Aorta (tissue), 5 donors: ENCODE data around the gene PSTPIP2. TPM values are rescaled to one million over a fixed set of nuclear protein-coding genes. Genes with fewer than 3 reads are reported as not detected.
"Not testable (repeated sequence)": the region's sequence is repeated elsewhere in the genome, so short reads cannot be mapped to it uniquely, and the experiment has no call there.

Experiments used
- ATAC-seq: fragments of 200-7000 bp; cut with Tn5 transposase; one replicate; pipeline ENCODE4 v1.9.1; 2022; ENCODE audit warnings: moderate library complexity; ENCODE audit not compliant: low FRiP score
- DNase-seq, 2 donors: peaks; one replicate each; pipeline ENCODE4 v3.0.0-alpha.2; 2020
- H3K27ac ChIP-seq, 2 donors: one replicate each; pipeline ENCODE4 v1.5.1; 2013; ENCODE audit warnings: low read length in 2 of 2, mild to moderate bottlenecking in 2 of 2, moderate library complexity in 2 of 2, control low read depth in 1 of 2, inconsistent platforms in 1 of 2, low read depth in 1 of 2
- H3K27me3 ChIP-seq, 2 donors: one replicate each; pipeline ENCODE4 v1.6.1; 2013; ENCODE audit warnings: control low read depth in 1 of 2, low read length in 1 of 2, mild to moderate bottlenecking in 1 of 2, moderate library complexity in 1 of 2; ENCODE audit not compliant: insufficient read depth in 2 of 2, control insufficient read depth in 1 of 2
- H3K36me3 ChIP-seq, 2 donors: one replicate each; pipeline ENCODE4 v1.6.1; 2013; ENCODE audit warnings: control low read depth in 1 of 2, low read length in 1 of 2, mild to moderate bottlenecking in 1 of 2; ENCODE audit not compliant: insufficient read depth in 2 of 2, control insufficient read depth in 1 of 2
- H3K4me1 ChIP-seq, 2 donors: one replicate each; pipeline ENCODE4 v1.6.1; 2013; ENCODE audit warnings: low read length in 2 of 2, control low read depth in 1 of 2, mild to moderate bottlenecking in 1 of 2, moderate library complexity in 1 of 2; ENCODE audit not compliant: insufficient read depth in 2 of 2, control insufficient read depth in 1 of 2
- H3K4me3 ChIP-seq, 2 donors: one replicate each; pipeline ENCODE4 v1.5.1; 2013; ENCODE audit warnings: low read length in 2 of 2, control low read depth in 1 of 2, mild to moderate bottlenecking in 1 of 2
- H3K9me3 ChIP-seq: one replicate; pipeline ENCODE4 v1.6.1; 2013; ENCODE audit warnings: mild to moderate bottlenecking, low read length; ENCODE audit not compliant: control insufficient read depth
- WGBS, 2 donors: extraction: QIAGEN DNeasy Blood & Tissue Kit; methylation state at CpG; one replicate each; pipeline ENCODE4 v1.1.7; 2013; 5-methylcytosine and 5-hydroxymethylcytosine counted together
- intact Hi-C, 2 donors: fragments of 100-400 bp; cut with DNase I; formaldehyde crosslinking; loops; one replicate each; pipeline versions ENCODE4 v1.14.2 to v1.15.0; 2022
- polyA plus RNA-seq, 2 donors: library from polyadenylated mRNA; stranded (reverse); fragments of 200-250 nt; gene quantifications; one replicate each; pipeline ENCODE4 v1.2.3, GENCODE V29; 2013
- total RNA-seq, 2 donors: library from RNA; stranded (reverse); fragmentation: NEBNext Ultra II Directional; extraction: Animal tissue kit (Norgen Biotek cat#: 25700); gene quantifications; one replicate each; pipeline ENCODE4 v1.2.1, GENCODE V29; 2021
- donor health status: healthy with polysubstance abuse.
- donor health status: Bipolar disorder and iron deficiency.
- donor health status: DM: no; HTN: no; CAD: no.
- donor health status: DM: no; HTN: no; CAD: no.
- donor health status: DM: yes; HTN: yes; CAD: no.

The PSTPIP2 gene
- total and polyA plus RNA-seq, 4 donors = 2.0 to 12.6 (median 6.7) TPM

DNA sequence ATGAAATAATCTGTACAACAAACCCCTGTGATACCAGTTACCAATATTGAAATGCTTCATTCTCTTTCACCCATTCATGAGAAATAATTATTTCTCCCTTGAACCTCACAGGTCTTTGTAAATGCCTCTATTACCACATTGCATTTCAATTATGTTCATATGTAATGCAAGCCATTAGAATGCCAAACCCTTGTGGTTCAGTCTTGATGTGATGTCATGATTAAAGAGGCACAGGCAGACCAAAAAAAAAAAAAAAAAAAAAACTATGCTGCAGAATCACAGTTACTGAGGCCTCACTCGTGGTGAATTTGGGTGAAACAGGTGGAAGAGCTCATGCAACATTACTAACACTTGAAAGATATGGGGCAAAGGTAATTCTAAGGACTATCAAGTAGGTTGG lies 95.5 kb downstream of the PSTPIP2 start:
- H3K4me3 ChIP-seq = no peak overlapping the region
- H3K27ac ChIP-seq = no peak overlapping the region
- no peak for ATAC-seq
- no peaks in the 10 kb centered on the region for H3K9me3 ChIP-seq
- no peaks in the 10 kb centered on the region for H3K36me3 ChIP-seq
- 41 to 46% methylated on average over 1 of the region's 1 CpG for WGBS, 2 donors
- H3K27me3 ChIP-seq = no peaks in the 10 kb centered on the region
- intact Hi-C loops = no loop called here
- no peak for DNase-seq
- no peaks in the 10 kb centered on the region for H3K4me1 ChIP-seq

DNA sequence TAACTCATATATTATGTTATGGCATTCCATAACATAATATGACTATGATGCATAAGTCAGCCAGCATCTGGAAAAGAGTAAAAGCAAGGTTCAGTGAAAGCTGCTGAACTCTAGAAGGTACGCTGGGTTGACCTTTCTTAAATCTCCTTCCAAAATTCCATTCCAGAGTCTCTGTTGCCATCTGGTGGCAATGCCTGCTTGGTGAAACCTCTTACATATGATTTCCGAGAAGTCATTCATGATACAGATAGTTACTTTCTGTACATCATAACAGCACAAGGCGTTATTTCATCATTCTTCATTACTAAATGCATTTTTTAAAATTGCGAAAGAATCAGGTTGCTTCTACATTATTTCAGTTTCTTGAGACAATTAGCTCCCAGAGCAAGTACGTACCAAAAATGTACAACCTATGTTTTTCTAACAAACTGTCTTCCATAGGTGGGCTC lies 97.9 kb downstream of the PSTPIP2 start:
- no peaks in the 10 kb centered on the region for H3K36me3 ChIP-seq
- peak in 1 of 2 donors; percentile 58 for DNase-seq
- H3K27me3 ChIP-seq = no peaks in the 10 kb centered on the region
- H3K4me1 ChIP-seq = no peaks in the 10 kb centered on the region
- H3K4me3 ChIP-seq = no peak overlapping the region
- H3K27ac ChIP-seq = no peak overlapping the region
- intact Hi-C loops = loop anchor here in 1 of 2 donors (2.0 kb wide), 2 partner anchors 99 to 309 kb away; partner anchors contain the start of gene PSTPIP2
- ATAC-seq = peak; percentile 76
- H3K9me3 ChIP-seq = no peaks in the 10 kb centered on the region
- 22 to 26% methylated on average over 5 of the region's 5 CpGs for WGBS, 2 donors

DNA sequence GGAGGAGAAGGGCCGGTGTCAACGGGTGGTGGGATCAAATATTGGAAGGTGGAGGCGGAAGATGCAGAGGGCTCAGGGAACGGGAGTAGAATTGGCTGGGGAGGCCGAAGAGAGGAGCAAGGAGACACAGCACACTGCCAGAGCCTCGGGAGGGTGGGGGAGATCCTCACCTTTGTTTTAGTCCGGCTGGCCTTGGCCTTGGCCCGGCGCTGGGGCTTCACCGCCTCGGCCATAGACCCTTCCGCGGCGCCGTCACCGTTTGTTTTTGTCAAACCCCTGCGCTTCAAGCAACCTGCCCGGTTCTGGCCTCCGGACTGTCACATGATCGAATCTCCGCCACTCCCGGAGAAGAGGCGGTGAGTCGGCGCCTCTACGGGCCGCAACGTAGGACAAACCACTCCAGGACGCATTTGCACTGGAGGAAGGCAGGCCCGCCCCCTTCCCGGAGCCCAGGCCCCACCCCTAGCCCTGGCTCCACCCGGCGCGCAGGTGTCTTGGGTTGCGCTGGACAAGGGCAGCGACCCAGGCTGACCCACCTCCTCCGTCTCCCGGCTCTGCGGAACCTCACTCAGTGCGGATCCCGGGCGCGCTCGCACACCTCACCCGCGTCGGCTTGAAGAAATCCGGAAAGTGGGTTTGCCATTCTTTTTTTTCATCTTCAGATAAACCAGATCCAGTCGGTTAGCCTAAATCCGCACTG lies 104.9 kb downstream of the PSTPIP2 start, which contains the start of gene EPG5:
TSS of gene EPG5 (minus strand) at position 323 of the 700 bp plus-strand sequence. CDS start at position 233, 90 bp downstream.
- Histone ChIP-seq H3K4me1 (no peaks in the 10 kb centered on the region), H3K4me3 (peak within 1 kb of the TSS; percentile 91 to 96), H3K36me3 (no peaks in the 10 kb centered on the region), H3K27me3 (no peaks in the 10 kb centered on the region), H3K9me3 (no peaks in the 10 kb centered on the region), H3K27ac (peak within 1 kb of the TSS in 1 of 2 donors; percentile 24)
- peak; percentile 97 to 98 for DNase-seq
- ATAC-seq = peak; percentile 99
- WGBS, 2 donors = 0 to 1% methylated on average over 49 to 50 of the region's 50 CpGs
- intact Hi-C loops = loop anchor here (5.0 to 10.0 kb wide), 2 partner anchors 52 to 105 kb away; partner anchors contain the start of gene PSTPIP2 (in 1 of the 2)

DNA sequence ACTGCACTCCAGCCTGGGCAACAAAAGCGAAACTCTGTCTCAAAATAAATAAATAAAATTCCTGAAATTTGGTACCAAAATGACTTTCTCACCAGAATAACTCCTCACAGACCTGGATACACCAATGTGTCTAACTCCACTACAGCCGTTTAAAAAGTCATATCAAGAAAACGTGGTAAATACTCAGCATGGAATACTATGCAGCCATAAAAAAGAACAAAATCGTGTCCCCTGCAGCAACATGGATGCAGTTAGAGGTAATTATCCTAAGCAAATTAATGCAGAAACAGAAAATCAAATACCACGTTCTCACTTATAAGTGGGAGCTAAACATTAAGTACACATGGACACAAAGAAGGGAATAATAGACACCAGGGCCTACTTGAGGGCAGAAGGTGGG lies 107.1 kb downstream of the PSTPIP2 start:
- ATAC-seq, DNase-seq, H3K36me3 ChIP-seq, H3K27ac ChIP-seq, H3K4me3 ChIP-seq, H3K9me3 ChIP-seq, H3K4me1 ChIP-seq, H3K27me3 ChIP-seq: not testable (repeated sequence)
- WGBS, 2 donors = 97% methylated on average over 5 of the region's 5 CpGs
- intact Hi-C loops = loop anchor here (5.0 to 10.0 kb wide), 2 partner anchors 50 to 107 kb away; partner anchors contain the start of gene PSTPIP2 (in 1 of the 2)

DNA sequence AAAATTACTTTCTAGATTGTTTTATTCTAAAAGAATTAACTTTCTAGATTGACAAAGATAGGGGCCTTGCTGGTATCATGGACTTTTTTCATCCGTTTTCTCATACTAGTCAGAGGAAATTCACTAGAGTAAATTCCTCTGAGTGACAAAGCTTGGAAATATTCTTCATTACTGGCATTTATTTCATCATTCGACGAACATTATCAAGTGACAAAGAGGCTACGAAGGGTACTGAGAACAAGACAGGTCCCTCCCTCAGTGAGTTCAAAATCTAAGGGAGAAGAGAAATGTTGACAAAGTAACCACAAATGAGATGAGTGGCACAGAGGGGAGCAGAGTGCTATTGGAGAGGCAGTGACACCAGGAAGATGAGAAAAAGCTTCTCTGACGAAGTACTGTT lies 109.2 kb downstream of the PSTPIP2 start:
- H3K4me3 ChIP-seq = no peak overlapping the region
- ATAC-seq = no peak
- H3K36me3 ChIP-seq = peaks cover 0 to 4% of the 10 kb centered on the region in 2 donors
- no peaks in the 10 kb centered on the region for H3K27me3 ChIP-seq
- intact Hi-C loops = loop anchor here in 1 of 2 donors (10.0 kb wide), 1 partner anchor 48 kb away; no protein-coding TSS in a partner anchor
- H3K9me3 ChIP-seq = no peaks in the 10 kb centered on the region
- H3K27ac ChIP-seq = no peak overlapping the region
- 83% methylated on average over 5 of the region's 5 CpGs for WGBS, 2 donors
- no peak for DNase-seq
- no peaks in the 10 kb centered on the region for H3K4me1 ChIP-seq

DNA sequence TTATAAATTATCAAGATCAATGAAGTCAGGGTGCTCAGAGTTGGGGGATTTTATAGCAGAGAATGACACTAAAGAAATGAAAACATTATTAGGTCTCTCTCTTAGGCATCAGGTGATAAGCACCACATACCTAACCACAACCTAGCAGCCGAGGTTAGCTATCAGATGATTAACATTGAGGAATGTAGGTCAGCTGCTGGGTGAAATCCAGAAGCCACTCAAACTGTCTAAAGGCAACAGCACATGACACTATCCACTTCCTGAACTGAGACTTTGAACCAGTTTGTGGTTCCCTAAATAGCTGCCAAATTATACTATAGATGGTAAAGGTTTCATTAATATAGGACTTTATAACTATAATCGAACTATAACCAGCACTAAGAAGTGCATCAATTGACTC lies 109.6 kb downstream of the PSTPIP2 start:
- Histone ChIP-seq H3K4me3 (no peak overlapping the region), H3K36me3 (peaks cover 0 to 4% of the 10 kb centered on the region in 2 donors), H3K4me1 (no peaks in the 10 kb centered on the region), H3K9me3 (no peaks in the 10 kb centered on the region), H3K27me3 (no peaks in the 10 kb centered on the region), H3K27ac (no peak overlapping the region)
- intact Hi-C loops = loop anchor here in 1 of 2 donors (10.0 kb wide), 1 partner anchor 48 kb away; no protein-coding TSS in a partner anchor
- ATAC-seq (no peak), DNase-seq (no peak)
- WGBS, 2 donors = 70 to 71% methylated on average over 2 of the region's 2 CpGs

DNA sequence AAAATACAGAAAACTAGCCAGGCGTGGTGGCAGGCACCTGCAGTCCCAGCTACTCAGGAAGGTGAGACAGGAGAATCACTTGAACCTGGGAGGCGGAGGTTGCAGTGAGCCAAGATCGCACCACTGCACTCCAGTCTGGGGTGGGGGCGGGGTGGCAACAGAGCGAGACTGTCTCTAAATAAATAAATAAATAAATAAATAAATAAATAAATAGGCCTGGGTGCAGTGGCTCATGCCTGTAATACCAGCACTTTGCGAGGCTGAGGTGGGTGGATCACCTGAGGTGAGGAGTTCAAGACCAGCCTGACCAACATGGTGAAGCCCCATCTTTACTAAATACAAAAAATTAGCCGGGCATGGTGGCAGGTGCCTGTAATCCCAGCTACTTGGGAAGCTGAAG lies 112.6 kb downstream of the PSTPIP2 start:
- H3K36me3 ChIP-seq, DNase-seq, H3K27ac ChIP-seq, H3K4me3 ChIP-seq, intact Hi-C loops, H3K4me1 ChIP-seq, H3K9me3 ChIP-seq, H3K27me3 ChIP-seq, ATAC-seq: not testable (repeated sequence)
- 90 to 97% methylated on average over 7 of the region's 7 CpGs for WGBS, 2 donors

DNA sequence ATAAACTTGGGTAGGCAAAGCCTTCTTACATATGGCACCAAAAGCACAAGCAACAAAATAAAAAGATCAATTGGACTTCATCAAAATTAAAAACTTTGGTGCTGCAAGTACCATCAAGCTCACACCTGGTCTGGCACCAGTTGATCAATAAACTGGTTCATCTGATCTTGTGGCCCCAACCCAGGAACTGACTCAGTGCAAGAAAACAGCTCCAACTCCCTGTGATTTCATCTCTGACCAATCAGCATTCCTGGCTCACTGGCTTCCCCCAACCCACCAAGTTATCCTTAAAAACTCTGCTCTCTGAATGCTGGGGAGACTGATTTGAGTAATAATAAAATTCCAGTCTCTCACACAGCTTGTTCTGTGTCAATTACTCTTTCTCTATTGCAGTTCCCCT lies 113.3 kb downstream of the PSTPIP2 start:
- no peaks in the 10 kb centered on the region for H3K9me3 ChIP-seq

DNA sequence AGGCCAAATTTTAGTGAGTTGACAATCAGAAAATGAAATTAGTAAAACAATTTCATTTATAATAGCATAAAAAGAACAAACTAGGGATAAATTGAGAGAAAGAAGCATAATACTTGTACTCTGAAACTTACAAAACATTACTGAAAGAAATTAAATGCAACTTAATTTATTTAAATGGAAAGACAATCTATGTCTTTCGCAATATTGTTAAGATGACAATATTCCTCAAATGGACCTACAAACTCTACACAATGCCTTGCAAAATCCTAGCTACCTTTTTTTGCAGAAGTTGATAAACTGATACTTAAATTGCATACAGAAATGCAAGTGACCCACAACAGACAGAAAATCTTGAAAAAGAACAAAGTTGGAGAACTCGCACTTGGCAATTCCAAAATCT lies 114.0 kb downstream of the PSTPIP2 start:
- Histone ChIP-seq H3K36me3 (peaks cover 0 to 9% of the 10 kb centered on the region in 2 donors), H3K9me3 (no peaks in the 10 kb centered on the region), H3K4me3 (no peak overlapping the region), H3K4me1 (no peaks in the 10 kb centered on the region), H3K27me3 (no peaks in the 10 kb centered on the region), H3K27ac (no peak overlapping the region)
- 97% methylated on average over 2 of the region's 2 CpGs for WGBS, 2 donors
- DNase-seq = no peak
- intact Hi-C loops = no loop called here
- ATAC-seq = no peak

More for the DNA sequence above, 113.3 kb downstream of the PSTPIP2 start:
- no peaks in the 10 kb centered on the region for H3K4me1 ChIP-seq
- H3K36me3 ChIP-seq = peaks cover 0 to 6% of the 10 kb centered on the region in 2 donors
- H3K4me3 ChIP-seq = no peak overlapping the region
- ATAC-seq (no peak), DNase-seq (no peak)
- H3K27ac ChIP-seq = no peak overlapping the region
- no peaks in the 10 kb centered on the region for H3K27me3 ChIP-seq
- intact Hi-C loops = no loop called here
